OCI-LY3 (cell line): ENCODE measurements around the gene PPP2R2B.

Source experiments
- H2AFZ ChIP-seq: fragments of 200-600, 300-600 bp; shearing (Covaris generic); 2 replicates; pipeline ENCODE4 v1.6.0; 2014; ENCODE audit warnings: antibody characterized with exemption, low read depth, low read length
- H3K27ac ChIP-seq: fragments of 200-600, 300-600 bp; sonication (generic); 2 replicates; pipeline ENCODE4 v1.5.1; 2014; ENCODE audit warnings: mild to moderate bottlenecking, low read length, moderate library complexity, mixed read lengths
- H3K27me3 ChIP-seq: fragments of 200-600, 300-600 bp; sonication (generic); 2 replicates; pipeline ENCODE4 v1.6.1; 2014; ENCODE audit warnings: low read depth, low read length, mixed read lengths
- H3K36me3 ChIP-seq: fragments of 200-600, 300-600 bp; sonication (generic); replicated peaks from 2 replicates; pipeline ENCODE3; 2014; ENCODE audit warnings: low read depth, low read length, mixed read lengths
- H3K4me1 ChIP-seq: fragments of 300-600, 200-600 bp; sonication (generic); 2 replicates; pipeline ENCODE4 v1.6.1; 2014; ENCODE audit warnings: low read length, mixed read lengths
- H3K4me2 ChIP-seq: fragments of 200-600, 300-600 bp; sonication (generic); 2 replicates; pipeline ENCODE4 v1.6.1; 2014; ENCODE audit warnings: low read length, mixed read lengths
- H3K4me3 ChIP-seq: fragments of 300-600, 200-600 bp; sonication (generic); 2 replicates; pipeline ENCODE4 v1.5.1; 2014; ENCODE audit warnings: antibody characterized with exemption, mild to moderate bottlenecking, low read length, moderate library complexity
- H3K79me2 ChIP-seq: fragments of 300-600, 200-600 bp; shearing (Covaris generic); 2 replicates; pipeline ENCODE4 v1.6.1; 2014; ENCODE audit warnings: mild to moderate bottlenecking, low read length, mixed read lengths
- H3K9ac ChIP-seq: fragments of 300-600, 200-600 bp; shearing (Covaris generic); 2 replicates; pipeline ENCODE4 v1.6.0; 2014; ENCODE audit warnings: mild to moderate bottlenecking, low read length, moderate library complexity
- H3K9me3 ChIP-seq: fragments of 200-600, 300-600 bp; shearing (Covaris generic); 2 replicates; pipeline ENCODE4 v1.6.1; 2014; ENCODE audit warnings: low read length, mixed read lengths; ENCODE audit not compliant: insufficient read depth
- H4K20me1 ChIP-seq: fragments of 200-600, 300-600 bp; sonication (generic); 2 replicates; pipeline ENCODE4 v1.6.1; 2016; ENCODE audit warnings: low read length, mixed read lengths; ENCODE audit not compliant: insufficient read depth
- EZH2phosphoT487 ChIP-seq: fragments of 200-600 bp; shearing (Covaris generic); IDR thresholded peaks from 2 replicates; pipeline ENCODE4 v1.6.1; 2018; ENCODE audit warnings: antibody characterized with exemption, mixed run types, low read depth
- TF ChIP-seq, protein P1 (sequence below): fragments of 200-600, 300-600 bp; sonication (generic); IDR thresholded peaks from 2 replicates; pipeline ENCODE4 v1.5.1; 2014; ENCODE audit warnings: antibody characterized with exemption, low read length, low read depth

PPP2R2B gene

DNA sequence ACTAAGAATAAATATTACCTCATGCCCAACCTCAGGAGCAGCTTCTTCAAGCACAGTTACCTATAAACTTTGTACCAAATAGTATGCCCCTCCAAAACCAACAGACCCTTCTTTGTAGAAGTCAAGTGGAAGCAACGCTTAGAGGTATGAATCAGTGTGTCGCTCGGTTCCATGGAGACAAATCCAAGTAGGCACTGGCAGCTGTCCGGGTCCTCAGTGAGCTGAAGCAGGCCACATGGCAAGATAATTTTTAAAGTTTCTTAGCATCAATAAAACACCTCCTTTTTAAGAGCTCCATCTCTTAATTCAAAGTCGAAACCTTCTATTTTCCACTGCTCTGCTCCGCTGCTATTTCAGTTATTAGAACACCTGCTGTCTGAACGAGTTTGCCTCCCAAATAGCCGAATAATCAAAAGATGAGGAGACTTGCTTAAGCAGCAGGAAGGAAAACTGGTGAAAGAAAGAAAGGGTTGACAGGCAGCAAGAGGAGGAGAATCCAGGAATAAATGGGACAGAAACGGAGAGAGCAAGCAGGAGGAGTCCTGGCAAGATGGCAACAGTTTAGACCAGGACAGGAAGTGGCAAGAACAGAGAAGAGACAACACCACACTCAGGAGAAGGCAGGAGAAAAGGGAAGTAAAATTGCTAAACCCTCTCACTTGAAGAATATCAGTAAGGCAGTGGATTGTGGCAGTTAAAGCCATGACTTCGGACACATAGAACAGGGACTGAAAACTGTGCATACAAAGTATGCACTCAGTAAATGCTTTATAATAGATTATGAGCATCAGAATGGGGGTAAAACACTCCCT lies 65.0 kb downstream of the PPP2R2B start:
- Histone ChIP-seq H3K4me1 (no peaks in the 10 kb centered on the region), H3K27ac (no peak overlapping the region), H3K9me3 (no peaks in the 10 kb centered on the region), H3K4me3 (no peak overlapping the region), H3K79me2 (no peaks in the 10 kb centered on the region), H2AFZ (no peak overlapping the region), H4K20me1 (no peaks in the 10 kb centered on the region), H3K9ac (no peak overlapping the region), H3K36me3 (no peaks in the 10 kb centered on the region), H3K4me2 (no peak overlapping the region), H3K27me3 (no peaks in the 10 kb centered on the region)
- TF ChIP-seq, protein P1, sequence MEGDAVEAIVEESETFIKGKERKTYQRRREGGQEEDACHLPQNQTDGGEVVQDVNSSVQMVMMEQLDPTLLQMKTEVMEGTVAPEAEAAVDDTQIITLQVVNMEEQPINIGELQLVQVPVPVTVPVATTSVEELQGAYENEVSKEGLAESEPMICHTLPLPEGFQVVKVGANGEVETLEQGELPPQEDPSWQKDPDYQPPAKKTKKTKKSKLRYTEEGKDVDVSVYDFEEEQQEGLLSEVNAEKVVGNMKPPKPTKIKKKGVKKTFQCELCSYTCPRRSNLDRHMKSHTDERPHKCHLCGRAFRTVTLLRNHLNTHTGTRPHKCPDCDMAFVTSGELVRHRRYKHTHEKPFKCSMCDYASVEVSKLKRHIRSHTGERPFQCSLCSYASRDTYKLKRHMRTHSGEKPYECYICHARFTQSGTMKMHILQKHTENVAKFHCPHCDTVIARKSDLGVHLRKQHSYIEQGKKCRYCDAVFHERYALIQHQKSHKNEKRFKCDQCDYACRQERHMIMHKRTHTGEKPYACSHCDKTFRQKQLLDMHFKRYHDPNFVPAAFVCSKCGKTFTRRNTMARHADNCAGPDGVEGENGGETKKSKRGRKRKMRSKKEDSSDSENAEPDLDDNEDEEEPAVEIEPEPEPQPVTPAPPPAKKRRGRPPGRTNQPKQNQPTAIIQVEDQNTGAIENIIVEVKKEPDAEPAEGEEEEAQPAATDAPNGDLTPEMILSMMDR, result no peak
- TF ChIP-seq EZH2phosphoT487, result no peak

GRCh38 chr5:146805081-146805480 lies 73.5 kb downstream of the PPP2R2B start:
- H3K9me3 ChIP-seq, result no peaks in the 10 kb centered on the region
- H3K4me2 ChIP-seq, result no peak overlapping the region
- H3K27me3 ChIP-seq, result peaks cover 17% of the 10 kb centered on the region; the same call in 1 of the 2 replicates
- H3K27ac ChIP-seq, result no peak overlapping the region
- TF ChIP-seq, protein P1, result no peak
- TF ChIP-seq EZH2phosphoT487, result no peak
- H3K4me1 ChIP-seq, result no peaks in the 10 kb centered on the region
- H3K4me3 ChIP-seq, result no peak overlapping the region
- no peak overlapping the region for H2AFZ ChIP-seq
- no peak overlapping the region for H3K9ac ChIP-seq
- H3K79me2 ChIP-seq, result no peaks in the 10 kb centered on the region
- no peaks in the 10 kb centered on the region for H4K20me1 ChIP-seq
- no peaks in the 10 kb centered on the region for H3K36me3 ChIP-seq

GRCh38 chr5:146802945-146803522 lies 75.5 kb downstream of the PPP2R2B start:
- Histone ChIP-seq H3K79me2 (no peaks in the 10 kb centered on the region), H4K20me1 (no peaks in the 10 kb centered on the region), H3K4me2 (no peak overlapping the region), H3K9ac (no peak overlapping the region), H3K36me3 (no peaks in the 10 kb centered on the region), H2AFZ (no peak overlapping the region), H3K4me3 (no peak overlapping the region), H3K27ac (no peak overlapping the region), H3K9me3 (no peaks in the 10 kb centered on the region), H3K4me1 (no peaks in the 10 kb centered on the region), H3K27me3 (peaks cover 17% of the 10 kb centered on the region; the same call in 1 of the 2 replicates)
- TF ChIP-seq, protein P1, result no peak
- no peak for TF ChIP-seq EZH2phosphoT487

DNA sequence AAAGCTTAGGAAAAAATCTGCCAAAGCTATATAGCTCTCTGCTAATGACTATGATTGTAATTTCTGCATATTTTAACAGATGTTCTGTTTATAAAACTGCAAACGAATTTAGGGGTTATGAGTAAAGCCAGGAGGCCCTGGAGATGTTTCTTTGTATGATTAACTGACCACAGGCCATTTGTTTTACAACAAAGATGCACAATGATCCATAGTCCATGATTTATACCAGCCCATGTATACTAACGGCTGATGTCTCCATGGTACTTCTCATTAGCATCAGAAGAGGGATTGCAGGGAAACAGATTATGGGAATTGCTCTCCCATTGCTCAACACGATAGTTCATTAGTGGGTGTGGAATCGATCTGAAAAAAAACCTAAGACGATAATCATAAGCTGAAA lies 78.9 kb downstream of the PPP2R2B start:
- H3K9ac ChIP-seq, result no peak overlapping the region
- no peaks in the 10 kb centered on the region for H4K20me1 ChIP-seq
- no peak overlapping the region for H3K4me2 ChIP-seq
- H3K9me3 ChIP-seq, result no peaks in the 10 kb centered on the region
- no peaks in the 10 kb centered on the region for H3K79me2 ChIP-seq
- no peak overlapping the region for H2AFZ ChIP-seq
- H3K27ac ChIP-seq, result no peak overlapping the region
- TF ChIP-seq, protein P1, result no peak
- no peak for TF ChIP-seq EZH2phosphoT487
- peaks cover 12% of the 10 kb centered on the region; the same call in 1 of the 2 replicates for H3K27me3 ChIP-seq
- H3K4me1 ChIP-seq, result peaks cover under 1% of the 10 kb centered on the region; the same call in 1 of the 2 replicates
- no peak overlapping the region for H3K4me3 ChIP-seq
- no peaks in the 10 kb centered on the region for H3K36me3 ChIP-seq
